H9 (cell line): ENCODE data around the gene MKRN1. TPM values are rescaled to one million over a fixed set of nuclear protein-coding genes. Genes with fewer than 3 reads are reported as not detected.

Experiments
- DNase-seq: peaks from one replicate; pipeline ENCODE4 v3.0.0-alpha.2; 2017
- H2AFZ ChIP-seq: one replicate; pipeline ENCODE4 v1.6.1; 2013; ENCODE audit warnings: mild to moderate bottlenecking, low read length, control low read depth, moderate library complexity
- H2AK5ac ChIP-seq: 2 replicates; pipeline ENCODE4 v1.6.1; 2013; ENCODE audit warnings: low read length, control low read depth, mixed read lengths; ENCODE audit not compliant: insufficient read length
- H2BK120ac ChIP-seq: one replicate; pipeline ENCODE4 v1.6.1; 2013; ENCODE audit warnings: low read depth, mild to moderate bottlenecking, low read length, control low read depth, inconsistent platforms; ENCODE audit not compliant: poor library complexity, severe bottlenecking
- H2BK12ac ChIP-seq: 2 replicates; pipeline ENCODE4 v1.6.1; 2013; ENCODE audit warnings: low read length, control low read depth, mixed read lengths, low read depth; ENCODE audit not compliant: insufficient read length
- H2BK15ac ChIP-seq: 2 replicates; pipeline ENCODE4 v1.6.1; 2013; ENCODE audit warnings: low read depth, low read length, control low read depth
- H2BK20ac ChIP-seq: one replicate; pipeline ENCODE4 v1.6.1; 2013; ENCODE audit warnings: low read depth, mild to moderate bottlenecking, low read length, control low read depth, inconsistent platforms; ENCODE audit not compliant: poor library complexity, severe bottlenecking
- H2BK5ac ChIP-seq: 2 replicates; pipeline ENCODE4 v1.6.1; 2013; ENCODE audit warnings: low read length, control low read depth, mixed read lengths; ENCODE audit not compliant: insufficient read length
- H3K14ac ChIP-seq: 2 replicates; pipeline ENCODE4 v1.6.1; 2013; ENCODE audit warnings: low read length, control low read depth; ENCODE audit not compliant: insufficient read depth
- H3K18ac ChIP-seq: 2 replicates; pipeline ENCODE4 v1.6.1; 2013; ENCODE audit warnings: low read depth, mild to moderate bottlenecking, mixed read lengths, low read length, control low read depth; ENCODE audit not compliant: insufficient read length
- H3K23ac ChIP-seq: 2 replicates; pipeline ENCODE4 v1.6.1; 2013; ENCODE audit warnings: low read length, control low read depth, mixed read lengths, low read depth; ENCODE audit not compliant: insufficient read length
- H3K23me2 ChIP-seq: 2 replicates; pipeline ENCODE4 v1.6.1; 2013; ENCODE audit warnings: low read depth, mild to moderate bottlenecking, mixed read lengths, low read length, control low read depth; ENCODE audit not compliant: insufficient read length, poor library complexity, severe bottlenecking
- H3K27ac ChIP-seq: 2 replicates; pipeline ENCODE4 v1.5.1; 2013; ENCODE audit warnings: low read length, control low read depth, mixed read lengths, low read depth; ENCODE audit not compliant: insufficient read length
- H3K27me3 ChIP-seq: 2 replicates; pipeline ENCODE4 v1.6.1; 2013; ENCODE audit warnings: low read length, control low read depth, inconsistent platforms; ENCODE audit not compliant: insufficient read depth
- H3K4ac ChIP-seq: 2 replicates; pipeline ENCODE4 v1.6.1; 2013; ENCODE audit warnings: low read depth, mild to moderate bottlenecking, control low read depth, inconsistent platforms, low read length, moderate library complexity
- H3K4me1 ChIP-seq: 2 replicates; pipeline ENCODE4 v1.6.1; 2013; ENCODE audit warnings: low read length, control low read depth, inconsistent platforms; ENCODE audit not compliant: insufficient read depth
- H3K4me2 ChIP-seq: 2 replicates; pipeline ENCODE4 v1.6.1; 2013; ENCODE audit warnings: low read length, control low read depth, mixed read lengths; ENCODE audit not compliant: insufficient read length, insufficient read depth
- H3K56ac ChIP-seq: 2 replicates; pipeline ENCODE4 v1.6.1; 2013; ENCODE audit warnings: low read depth, mild to moderate bottlenecking, mixed read lengths, low read length, control low read depth; ENCODE audit not compliant: insufficient read length
- H3K79me1 ChIP-seq: 2 replicates; pipeline ENCODE4 v1.6.1; 2013; ENCODE audit warnings: low read depth, mild to moderate bottlenecking, moderate library complexity, low read length, control low read depth, inconsistent platforms; ENCODE audit not compliant: insufficient read depth, poor library complexity, severe bottlenecking
- H3K79me2 ChIP-seq: 2 replicates; pipeline ENCODE4 v1.6.1; 2013; ENCODE audit warnings: low read length, control low read depth, inconsistent platforms; ENCODE audit not compliant: insufficient read depth
- H3K9ac ChIP-seq: 2 replicates; pipeline ENCODE4 v1.6.1; 2013; ENCODE audit warnings: low read length, control low read depth, mixed read lengths; ENCODE audit not compliant: insufficient read length; ENCODE audit errors: extremely low read depth
- H3K9me3 ChIP-seq: one replicate; pipeline ENCODE4 v1.6.1; 2013; ENCODE audit warnings: low read depth, low read length, inconsistent platforms; ENCODE audit not compliant: control insufficient read depth
- H3T11ph ChIP-seq: one replicate; pipeline ENCODE4 v1.6.1; 2013; ENCODE audit warnings: mild to moderate bottlenecking, low read length, control low read depth, inconsistent platforms
- H4K20me1 ChIP-seq: one replicate; pipeline ENCODE4 v1.6.1; 2013; ENCODE audit not compliant: control insufficient read depth, insufficient read length, insufficient read depth
- H4K5ac ChIP-seq: 2 replicates; pipeline ENCODE4 v1.6.1; 2013; ENCODE audit warnings: low read depth, mild to moderate bottlenecking, mixed read lengths, low read length, control low read depth; ENCODE audit not compliant: insufficient read length
- H4K8ac ChIP-seq: replicated peaks from 2 replicates; pipeline ENCODE4 v1.6.1; 2013; ENCODE audit warnings: low read length, control low read depth, mixed read lengths, low read depth; ENCODE audit not compliant: insufficient read length
- H4K91ac ChIP-seq: 2 replicates; pipeline ENCODE4 v1.6.1; 2013; ENCODE audit warnings: low read depth, mild to moderate bottlenecking, moderate library complexity, mixed read lengths, low read length, control low read depth; ENCODE audit not compliant: insufficient read length
- H3K27ac Mint-ChIP-seq, 3 experiments: 2 replicates in 2 of 3; 3 replicates in 1 of 3; pipeline ENCODE4 v1.8.0; 2020 to 2021; ENCODE audit warnings: mixed read lengths in 3 of 3, mild to moderate bottlenecking in 1 of 3, moderate library complexity in 1 of 3
- H3K27me3 Mint-ChIP-seq: 2 replicates; pipeline ENCODE4 v1.8.0; 2021; ENCODE audit warnings: low read depth, mild to moderate bottlenecking, moderate library complexity, mixed read lengths
- H3K36me3 Mint-ChIP-seq, 3 experiments: 2 replicates in 2 of 3; 3 replicates in 1 of 3; pipeline ENCODE4 v1.8.0; 2020 to 2021; ENCODE audit warnings: low read depth in 3 of 3, mixed read lengths in 3 of 3; ENCODE audit not compliant: insufficient read depth in 1 of 3
- H3K4me1 Mint-ChIP-seq, 2 experiments: 2 replicates each; pipeline ENCODE4 v1.8.0; 2020; ENCODE audit warnings: mixed read lengths in 2 of 2
- H3K4me3 Mint-ChIP-seq, 2 experiments: 2 replicates in 1 of 2; 3 replicates in 1 of 2; pipeline ENCODE4 v1.8.0; 2020 to 2021; ENCODE audit warnings: mild to moderate bottlenecking in 2 of 2, mixed read lengths in 2 of 2, moderate library complexity in 1 of 2
- H3K9me3 Mint-ChIP-seq, 2 experiments: 2 replicates in 1 of 2; 3 replicates in 1 of 2; pipeline ENCODE4 v1.8.0; 2020; ENCODE audit warnings: mild to moderate bottlenecking in 2 of 2, mixed read lengths in 2 of 2, moderate library complexity in 1 of 2
- WGBS: extraction: QIAGEN DNeasy Blood & Tissue Kit; methylation state at CpG from one replicate; pipeline ENCODE4 v1.1.7; 2013; ENCODE audit warnings: missing lambda C conversion rate, low lambda C conversion rate, mixed read lengths; ENCODE audit not compliant: insufficient read length; ENCODE audit errors: extremely low coverage; 5-methylcytosine and 5-hydroxymethylcytosine counted together
- total RNA-seq: library from RNA; stranded (reverse); gene quantifications from 2 replicates; pipeline ENCODE4 v1.2.1, GENCODE V29; 2021
- TF ChIP-seq, protein P1 (sequence below): fragments of 200-600 bp; sonication (generic); conservative IDR thresholded peaks from 3 replicates; pipeline ENCODE4 v1.8.0; 2021; ENCODE audit warnings: antibody characterized with exemption, mild to moderate bottlenecking

The MKRN1 gene
- total RNA-seq, 1 experiment from 2014 or later: 106 TPM

DNA sequence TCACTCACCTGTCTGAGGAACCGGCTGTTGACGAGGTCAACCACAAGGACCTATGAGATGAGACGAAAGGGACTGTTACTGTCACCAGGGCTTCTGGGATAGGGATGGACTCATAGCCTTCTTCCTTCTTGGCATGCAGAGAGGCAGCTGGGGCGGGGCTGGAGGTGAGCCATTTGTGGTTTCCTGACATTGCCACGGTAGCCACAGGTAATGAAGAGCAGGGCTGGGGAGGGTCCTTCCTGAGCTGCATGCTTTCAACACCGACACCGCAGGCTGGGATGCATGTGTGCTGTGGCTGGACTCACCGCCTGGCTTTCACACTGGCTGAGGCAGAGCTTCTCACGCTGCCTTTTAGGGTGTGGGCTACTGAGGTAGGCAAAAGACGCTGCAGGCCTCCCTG lies 46.4 kb upstream of the MKRN1 start:
- Histone ChIP-seq H3K9ac (no peak overlapping the region), H2BK12ac (no peak overlapping the region), H2BK15ac (no peak overlapping the region), H3K27me3 (no peaks in the 10 kb centered on the region), H4K5ac (no peak overlapping the region), H3K23ac (no peak overlapping the region), H3K56ac (no peak overlapping the region), H3K79me2 (no peaks in the 10 kb centered on the region), H2BK5ac (no peak overlapping the region), H3K4ac (no peak overlapping the region), H3K4me1 (no peaks in the 10 kb centered on the region), H2AFZ (no peak overlapping the region), H3K9me3 (no peaks in the 10 kb centered on the region), H2AK5ac (no peak overlapping the region), H2BK20ac (no peak overlapping the region), H3K4me2 (no peak overlapping the region), H3K23me2 (no peaks in the 10 kb centered on the region), H3K14ac (no peak overlapping the region), H4K8ac (no peak overlapping the region), H3K79me1 (no peaks in the 10 kb centered on the region), H3K18ac (no peak overlapping the region), H3T11ph (no peak overlapping the region), H4K91ac (no peak overlapping the region), H4K20me1 (no peaks in the 10 kb centered on the region), H3K27ac (no peak overlapping the region), H2BK120ac (no peak overlapping the region)
- peak; percentile 30 for DNase-seq
- Mint-ChIP-seq H3K4me3 (no peak overlapping the region), H3K27ac (peak overlapping the region in 1 of 3 experiments; percentile 70; a peak in 1 of 7 replicates), H3K27me3 (no peaks in the 10 kb centered on the region), H3K9me3 (no peaks in the 10 kb centered on the region), H3K36me3 (peaks cover 0 to 3% (median 0%) of the 10 kb centered on the region in 3 experiments; a peak in 2 of 7 replicates), H3K4me1 (peaks cover 6 to 12% of the 10 kb centered on the region in 2 experiments; a peak in 2 of 4 replicates)
- TF ChIP-seq, protein P1, sequence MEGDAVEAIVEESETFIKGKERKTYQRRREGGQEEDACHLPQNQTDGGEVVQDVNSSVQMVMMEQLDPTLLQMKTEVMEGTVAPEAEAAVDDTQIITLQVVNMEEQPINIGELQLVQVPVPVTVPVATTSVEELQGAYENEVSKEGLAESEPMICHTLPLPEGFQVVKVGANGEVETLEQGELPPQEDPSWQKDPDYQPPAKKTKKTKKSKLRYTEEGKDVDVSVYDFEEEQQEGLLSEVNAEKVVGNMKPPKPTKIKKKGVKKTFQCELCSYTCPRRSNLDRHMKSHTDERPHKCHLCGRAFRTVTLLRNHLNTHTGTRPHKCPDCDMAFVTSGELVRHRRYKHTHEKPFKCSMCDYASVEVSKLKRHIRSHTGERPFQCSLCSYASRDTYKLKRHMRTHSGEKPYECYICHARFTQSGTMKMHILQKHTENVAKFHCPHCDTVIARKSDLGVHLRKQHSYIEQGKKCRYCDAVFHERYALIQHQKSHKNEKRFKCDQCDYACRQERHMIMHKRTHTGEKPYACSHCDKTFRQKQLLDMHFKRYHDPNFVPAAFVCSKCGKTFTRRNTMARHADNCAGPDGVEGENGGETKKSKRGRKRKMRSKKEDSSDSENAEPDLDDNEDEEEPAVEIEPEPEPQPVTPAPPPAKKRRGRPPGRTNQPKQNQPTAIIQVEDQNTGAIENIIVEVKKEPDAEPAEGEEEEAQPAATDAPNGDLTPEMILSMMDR: no peak
- no CpG with 5 or more reads among the region's 10 CpGs for WGBS
